GM06990 (cell line): Measurements from ENCODE around the gene AK5.

ENCODE experiments used
- DNase-seq: peaks from one replicate; pipeline ENCODE4 v3.0.0-alpha.2; 2011; ENCODE audit not compliant: insufficient read length; ENCODE audit errors: extremely low read depth
- H3K27me3 ChIP-seq: replicated peaks from 2 replicates; pipeline ENCODE4 v1.6.0; 2011; ENCODE audit warnings: low read length; ENCODE audit not compliant: control insufficient read depth, insufficient read depth
- H3K36me3 ChIP-seq: 2 replicates; pipeline ENCODE4 v1.5.1; 2011; ENCODE audit warnings: low read length; ENCODE audit not compliant: control insufficient read depth, insufficient read depth
- H3K4me3 ChIP-seq: replicated peaks from 2 replicates; pipeline ENCODE4 v1.5.1; 2011; ENCODE audit warnings: low read depth, mild to moderate bottlenecking, control low read depth, low read length
- TF ChIP-seq, protein P1 (sequence below): IDR thresholded peaks from 2 replicates; pipeline ENCODE4 v1.5.1; 2011; ENCODE audit warnings: low read length, control low read depth, mild to moderate bottlenecking, inconsistent platforms; ENCODE audit not compliant: insufficient read depth, poor library complexity, severe bottlenecking

The AK5 gene

GRCh38 chr1:77271852-77272580 is 9.8 kb upstream of the AK5 start:
- Histone ChIP-seq H3K27me3 (peaks cover 3% of the 10 kb centered on the region; the same call in 1 of the 2 replicates), H3K36me3 (no peaks in the 10 kb centered on the region), H3K4me3 (no peak overlapping the region)
- no peak for DNase-seq
- TF ChIP-seq, protein P1, sequence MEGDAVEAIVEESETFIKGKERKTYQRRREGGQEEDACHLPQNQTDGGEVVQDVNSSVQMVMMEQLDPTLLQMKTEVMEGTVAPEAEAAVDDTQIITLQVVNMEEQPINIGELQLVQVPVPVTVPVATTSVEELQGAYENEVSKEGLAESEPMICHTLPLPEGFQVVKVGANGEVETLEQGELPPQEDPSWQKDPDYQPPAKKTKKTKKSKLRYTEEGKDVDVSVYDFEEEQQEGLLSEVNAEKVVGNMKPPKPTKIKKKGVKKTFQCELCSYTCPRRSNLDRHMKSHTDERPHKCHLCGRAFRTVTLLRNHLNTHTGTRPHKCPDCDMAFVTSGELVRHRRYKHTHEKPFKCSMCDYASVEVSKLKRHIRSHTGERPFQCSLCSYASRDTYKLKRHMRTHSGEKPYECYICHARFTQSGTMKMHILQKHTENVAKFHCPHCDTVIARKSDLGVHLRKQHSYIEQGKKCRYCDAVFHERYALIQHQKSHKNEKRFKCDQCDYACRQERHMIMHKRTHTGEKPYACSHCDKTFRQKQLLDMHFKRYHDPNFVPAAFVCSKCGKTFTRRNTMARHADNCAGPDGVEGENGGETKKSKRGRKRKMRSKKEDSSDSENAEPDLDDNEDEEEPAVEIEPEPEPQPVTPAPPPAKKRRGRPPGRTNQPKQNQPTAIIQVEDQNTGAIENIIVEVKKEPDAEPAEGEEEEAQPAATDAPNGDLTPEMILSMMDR = no peak

DNA sequence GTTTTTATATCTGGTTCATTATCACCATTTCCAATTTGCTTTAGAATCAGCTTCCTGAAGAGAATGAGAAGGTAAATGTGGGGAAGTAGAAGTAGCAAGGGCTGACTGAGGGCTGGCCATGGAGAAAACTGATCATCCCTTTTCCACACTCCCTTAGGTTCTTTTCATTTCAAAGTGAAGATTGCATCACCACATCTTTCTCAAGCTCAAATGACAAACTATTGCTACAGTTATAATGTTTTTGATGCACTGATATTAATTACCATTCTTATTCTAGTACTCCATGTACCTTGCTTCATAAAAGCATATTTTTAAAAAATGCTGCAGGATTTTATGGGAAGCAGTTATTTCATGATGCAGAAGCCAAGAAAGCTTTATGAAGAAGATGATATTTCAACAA is 7.9 kb upstream of the AK5 start:
- no peak overlapping the region for H3K4me3 ChIP-seq
- no peaks in the 10 kb centered on the region for H3K36me3 ChIP-seq
- no peak for DNase-seq
- TF ChIP-seq, protein P1 = no peak
- H3K27me3 ChIP-seq = peaks cover 3% of the 10 kb centered on the region; the same call in 1 of the 2 replicates

- no peaks in the 10 kb centered on the region for H3K36me3 ChIP-seq
- no peak overlapping the region for H3K4me3 ChIP-seq
- TF ChIP-seq, protein P1 = no peak
- H3K27me3 ChIP-seq = no peaks in the 10 kb centered on the region; the same call in 1 of the 2 replicates
- no peak for DNase-seq
Observed at GRCh38 chr1:77275194-77275593, 6.6 kb upstream of the AK5 start.

DNA sequence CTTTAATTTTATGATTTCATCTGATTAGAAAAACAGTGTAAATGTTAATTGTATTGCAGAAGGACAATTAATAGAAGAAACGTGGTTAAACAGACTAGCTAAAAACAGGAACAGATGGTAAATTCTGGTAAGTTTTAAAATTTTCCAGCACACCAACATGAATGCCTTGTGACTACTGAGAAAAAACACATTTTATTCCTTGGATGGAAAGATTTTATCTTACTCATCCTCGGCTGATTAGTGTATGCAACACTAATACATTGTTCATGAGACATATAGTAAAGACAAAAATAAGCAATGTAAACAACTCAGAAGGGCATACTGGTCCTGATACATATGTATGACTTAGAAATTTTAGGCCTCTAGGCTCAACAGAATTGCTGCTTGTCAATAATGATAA is 4.9 kb upstream of the AK5 start:
- DNase-seq = no peak
- no peaks in the 10 kb centered on the region; the same call in 1 of the 2 replicates for H3K27me3 ChIP-seq
- no peaks in the 10 kb centered on the region for H3K36me3 ChIP-seq
- TF ChIP-seq, protein P1 = no peak
- H3K4me3 ChIP-seq = no peak overlapping the region

DNA sequence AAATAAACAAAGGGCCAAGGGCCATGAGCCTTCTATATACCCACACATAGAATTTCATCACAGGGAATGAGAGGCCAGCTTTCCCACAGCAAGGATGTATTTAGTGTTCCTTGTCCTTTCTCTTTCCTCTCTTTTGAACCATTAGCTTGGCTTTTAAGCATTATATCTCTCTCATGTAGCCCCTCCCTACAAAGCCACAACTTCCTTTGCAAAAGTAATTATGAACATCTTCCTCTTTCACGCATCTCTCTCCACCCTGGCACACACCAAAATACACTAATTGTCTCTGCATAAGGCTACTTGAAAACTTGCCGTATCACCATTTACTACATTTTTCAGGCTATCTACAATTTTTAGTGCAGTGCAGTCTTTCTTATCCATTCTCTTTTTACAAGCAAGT is 1.9 kb upstream of the AK5 start:
- TF ChIP-seq, protein P1 = no peak
- DNase-seq = no peak
- peaks cover 3% of the 10 kb centered on the region for H3K27me3 ChIP-seq

More for the DNA sequence above, 1.9 kb upstream of the AK5 start:
- Histone ChIP-seq H3K4me3 (no peak overlapping the region), H3K36me3 (no peaks in the 10 kb centered on the region)
